Ascending aorta (tissue), 2 donors: ENCODE data around the gene CCDC92B. TPM values are rescaled to one million over a fixed set of nuclear protein-coding genes. Genes with fewer than 3 reads are reported as not detected.
A peak's percentile ranks its signal among the peaks of the same experiment; 100 is the strongest.
"Not testable (repeated sequence)": the region's sequence is repeated elsewhere in the genome, so short reads cannot be mapped to it uniquely, and the experiment has no call there.

Experiments used
- DNase-seq, 2 donors: peaks; one replicate each; pipeline ENCODE4 v3.0.0-alpha.2; 2019; ENCODE audit warnings: low spot score in 2 of 2
- H3K27ac ChIP-seq, 2 donors: fragments of 200-600 bp; sonication (generic); one replicate each; pipeline ENCODE4 v1.5.1; 2016 to 2017; ENCODE audit warnings: mild to moderate bottlenecking in 1 of 2
- H3K27me3 ChIP-seq: fragments of 200-600 bp; sonication (generic); one replicate; pipeline ENCODE4 v1.5.1; 2017
- H3K36me3 ChIP-seq, 2 donors: fragments of 200-600 bp; sonication (generic); one replicate each; pipeline ENCODE4 v1.5.1; 2016
- H3K4me1 ChIP-seq, 2 donors: fragments of 200-600 bp; sonication (generic); one replicate each; pipeline ENCODE4 v1.5.1; 2016 to 2017; ENCODE audit warnings: mild to moderate bottlenecking in 1 of 2
- H3K4me3 ChIP-seq, 2 donors: fragments of 200-600 bp; sonication (generic); one replicate each; pipeline ENCODE4 v1.5.1; 2016 to 2017; ENCODE audit warnings: mild to moderate bottlenecking in 1 of 2
- H3K9me3 ChIP-seq, 2 donors: fragments of 200-600 bp; sonication (generic); one replicate each; pipeline ENCODE4 v1.5.1; 2016
- intact Hi-C: fragments of 100-400 bp; cut with DNase I; formaldehyde crosslinking; loops from one replicate; pipeline ENCODE4 v1.15.1; 2023
- total RNA-seq: library from RNA; depleted of rRNA; stranded (reverse); fragments of >200 nt; gene quantifications from one replicate; pipeline ENCODE4 v1.1.0, GENCODE V29; 2016
- TF ChIP-seq, protein P1 (sequence below), 3 experiments: fragments of 200-600 bp in 2 of 3; fragments of 450-650 bp in 1 of 3; sonication (generic) in 2 of 3; IDR thresholded peaks; one replicate each; pipeline ENCODE4 v1.5.1; 2016 to 2019; ENCODE audit warnings: antibody characterized with exemption in 3 of 3, mild to moderate bottlenecking in 1 of 3, moderate library complexity in 1 of 3

CCDC92B gene
- total RNA-seq, 1 donor from 2014 or later: not detected

DNA sequence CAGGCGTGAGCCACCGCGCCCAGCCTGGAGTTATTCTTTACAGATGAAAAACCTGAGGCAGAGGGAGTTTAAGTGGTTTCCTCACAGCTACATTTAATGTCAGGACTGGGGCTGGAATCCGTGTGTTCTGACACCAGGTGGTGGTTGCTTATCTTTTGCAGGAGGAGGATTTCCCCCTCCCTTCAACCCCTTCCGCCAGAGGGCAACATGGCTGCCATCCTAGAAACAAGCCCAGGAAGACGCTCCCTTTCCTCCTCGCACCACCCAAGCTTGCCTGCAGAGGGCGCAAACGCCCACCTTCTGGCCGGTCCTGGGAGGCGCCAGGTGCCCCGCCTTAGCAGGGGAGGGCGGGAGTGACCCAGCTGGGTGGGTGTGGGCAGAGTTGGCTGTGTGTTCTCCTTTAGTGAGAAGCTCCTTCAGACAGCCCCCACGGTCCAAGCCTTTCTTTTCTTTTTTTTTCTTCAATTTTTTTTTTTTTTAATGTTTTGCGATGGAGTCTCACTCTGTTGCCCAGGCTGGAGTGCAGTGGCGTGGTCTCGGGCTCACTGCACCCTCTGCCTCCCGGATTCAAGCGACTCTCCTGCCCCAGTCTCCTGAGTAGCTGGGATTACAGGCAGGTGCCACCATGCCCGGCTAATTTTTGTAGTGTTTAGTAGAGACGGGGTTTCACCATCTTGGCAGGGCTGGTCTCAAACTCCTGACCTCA is 36.9 kb upstream of the CCDC92B start:
- no peak overlapping the region for H3K27ac ChIP-seq
- no peaks in the 10 kb centered on the region for H3K4me1 ChIP-seq
- TF ChIP-seq, protein P1, sequence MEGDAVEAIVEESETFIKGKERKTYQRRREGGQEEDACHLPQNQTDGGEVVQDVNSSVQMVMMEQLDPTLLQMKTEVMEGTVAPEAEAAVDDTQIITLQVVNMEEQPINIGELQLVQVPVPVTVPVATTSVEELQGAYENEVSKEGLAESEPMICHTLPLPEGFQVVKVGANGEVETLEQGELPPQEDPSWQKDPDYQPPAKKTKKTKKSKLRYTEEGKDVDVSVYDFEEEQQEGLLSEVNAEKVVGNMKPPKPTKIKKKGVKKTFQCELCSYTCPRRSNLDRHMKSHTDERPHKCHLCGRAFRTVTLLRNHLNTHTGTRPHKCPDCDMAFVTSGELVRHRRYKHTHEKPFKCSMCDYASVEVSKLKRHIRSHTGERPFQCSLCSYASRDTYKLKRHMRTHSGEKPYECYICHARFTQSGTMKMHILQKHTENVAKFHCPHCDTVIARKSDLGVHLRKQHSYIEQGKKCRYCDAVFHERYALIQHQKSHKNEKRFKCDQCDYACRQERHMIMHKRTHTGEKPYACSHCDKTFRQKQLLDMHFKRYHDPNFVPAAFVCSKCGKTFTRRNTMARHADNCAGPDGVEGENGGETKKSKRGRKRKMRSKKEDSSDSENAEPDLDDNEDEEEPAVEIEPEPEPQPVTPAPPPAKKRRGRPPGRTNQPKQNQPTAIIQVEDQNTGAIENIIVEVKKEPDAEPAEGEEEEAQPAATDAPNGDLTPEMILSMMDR (IDR thresholded peaks at IDR 0.05): peak; percentile 25 to 45 (median 42)
- H3K4me3 ChIP-seq: no peak overlapping the region
- intact Hi-C loops: no loop called here
- H3K27me3 ChIP-seq: no peaks in the 10 kb centered on the region
- H3K36me3 ChIP-seq: no peaks in the 10 kb centered on the region
- no peaks in the 10 kb centered on the region for H3K9me3 ChIP-seq
- DNase-seq: peak; percentile 29 to 77

DNA sequence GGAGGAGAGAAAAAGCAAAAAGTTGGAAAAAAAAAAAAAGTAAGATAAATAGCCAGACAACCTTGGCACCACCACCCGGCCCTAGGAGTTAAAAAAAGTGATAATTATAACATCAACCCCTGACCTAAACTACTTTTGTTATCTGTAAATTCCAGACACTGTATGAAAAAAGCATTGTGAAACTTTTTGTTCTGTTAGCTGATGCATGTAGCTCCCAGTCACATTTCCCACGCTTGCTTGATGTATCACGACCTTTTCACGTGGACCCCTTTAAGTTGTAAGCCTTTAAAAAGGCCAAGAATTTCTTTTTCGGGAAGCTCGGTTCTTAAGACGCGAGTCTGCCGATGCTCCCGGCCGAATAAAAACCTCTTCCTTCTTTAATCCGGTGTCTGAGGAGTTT is 35.9 kb upstream of the CCDC92B start:
- intact Hi-C loops, H3K4me1 ChIP-seq, H3K9me3 ChIP-seq, H3K27ac ChIP-seq, H3K36me3 ChIP-seq, DNase-seq, H3K27me3 ChIP-seq, H3K4me3 ChIP-seq: not testable (repeated sequence)

- Histone ChIP-seq H3K9me3 (no peaks in the 10 kb centered on the region), H3K4me1 (no peaks in the 10 kb centered on the region), H3K27ac (no peak overlapping the region), H3K27me3 (no peaks in the 10 kb centered on the region), H3K36me3 (no peaks in the 10 kb centered on the region), H3K4me3 (no peak overlapping the region)
- TF ChIP-seq, protein P1 (IDR thresholded peaks at IDR 0.05): no peak
- DNase-seq: no peak
- intact Hi-C loops: no loop called here
Measured at GRCh38 chr17:2784864-2785263, 35.4 kb upstream of the CCDC92B start.

DNA sequence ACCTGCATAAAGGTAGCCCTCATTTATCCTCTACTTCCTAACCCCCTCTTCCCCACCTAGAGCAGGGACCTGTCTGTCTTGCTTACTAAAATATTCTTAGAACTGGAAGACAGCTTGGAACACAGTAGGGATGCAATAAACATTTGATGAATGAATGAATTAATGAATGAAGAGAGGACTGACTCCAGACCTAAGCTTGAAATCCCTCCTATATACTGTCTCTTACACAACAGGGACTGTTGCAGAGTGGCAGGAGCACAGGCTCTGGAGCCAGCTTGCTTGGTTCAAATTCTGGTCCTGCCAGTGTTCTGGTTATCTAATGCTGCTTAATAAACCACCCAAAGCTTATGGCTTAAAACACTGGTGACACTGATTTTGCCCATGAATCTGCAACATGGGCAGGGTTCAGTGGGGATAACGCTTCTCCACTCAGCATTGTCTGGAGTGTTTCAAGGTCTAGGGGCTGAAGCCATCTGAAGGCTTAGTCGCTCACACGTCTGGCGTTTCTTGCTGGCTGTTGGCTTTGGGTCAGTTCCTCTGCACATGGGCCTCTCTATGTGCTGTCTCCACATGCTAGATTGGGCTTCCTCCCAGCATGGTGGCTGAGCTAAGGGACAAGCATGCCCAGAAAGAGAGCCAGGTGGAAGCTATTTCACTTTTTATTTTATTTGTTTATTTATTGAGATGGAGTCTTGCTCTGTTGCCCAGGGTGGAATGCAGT is 34.0 kb upstream of the CCDC92B start:
- no peaks in the 10 kb centered on the region for H3K36me3 ChIP-seq
- intact Hi-C loops: no loop called here
- no peaks in the 10 kb centered on the region for H3K9me3 ChIP-seq
- no peaks in the 10 kb centered on the region for H3K27me3 ChIP-seq
- no peak for DNase-seq
- no peak overlapping the region for H3K4me3 ChIP-seq
- H3K27ac ChIP-seq: no peak overlapping the region
- no peaks in the 10 kb centered on the region for H3K4me1 ChIP-seq
- TF ChIP-seq, protein P1 (IDR thresholded peaks at IDR 0.05): no peak

GRCh38 chr17:2782055-2782454 is 32.6 kb upstream of the CCDC92B start:
- H3K4me1 ChIP-seq: no peaks in the 10 kb centered on the region
- H3K9me3 ChIP-seq: no peaks in the 10 kb centered on the region
- no peak overlapping the region for H3K27ac ChIP-seq
- intact Hi-C loops: no loop called here
- no peak for DNase-seq
- TF ChIP-seq, protein P1 (IDR thresholded peaks at IDR 0.05): no peak
- no peaks in the 10 kb centered on the region for H3K36me3 ChIP-seq
- H3K4me3 ChIP-seq: no peak overlapping the region
- no peaks in the 10 kb centered on the region for H3K27me3 ChIP-seq

DNA sequence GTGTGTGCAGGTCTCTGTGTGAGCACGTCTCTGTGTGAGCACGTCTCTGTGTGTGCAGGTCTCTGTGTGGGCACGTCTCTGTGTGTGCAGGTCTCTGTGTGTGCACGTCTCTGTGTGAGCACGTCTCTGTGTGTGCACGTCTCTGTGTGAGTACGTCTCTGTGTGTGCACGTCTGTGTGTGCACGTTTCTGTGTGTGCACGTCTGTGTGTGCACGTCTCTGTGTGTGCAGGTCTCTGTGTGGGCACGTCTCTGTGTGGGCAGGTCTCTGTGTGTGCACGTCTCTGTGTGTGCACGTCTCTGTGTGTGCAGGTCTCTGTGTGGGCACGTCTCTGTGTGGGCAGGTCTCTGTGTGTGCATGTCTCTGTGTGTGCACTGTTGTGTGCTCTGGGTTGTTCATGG is 32.1 kb upstream of the CCDC92B start:
- H3K27ac ChIP-seq, H3K36me3 ChIP-seq, H3K4me1 ChIP-seq, H3K27me3 ChIP-seq, DNase-seq, intact Hi-C loops, H3K9me3 ChIP-seq, H3K4me3 ChIP-seq: not testable (repeated sequence)
